Pericardium fibroblast (primary cell): ENCODE data around the gene ZCCHC10. TPM values are rescaled to one million over a fixed set of nuclear protein-coding genes. Genes with fewer than 3 reads are reported as not detected.

Experiments
- total RNA-seq: library from RNA; depleted of rRNA; stranded (reverse); fragments of >200 nt; gene quantifications from 2 replicates; pipeline ENCODE4 v1.2.3, GENCODE V29; 2015

ZCCHC10 gene
- total RNA-seq = 12.5 and 65.9 TPM in 2 replicates

GRCh38 chr5:133025804-133026663 lies at the start of gene ZCCHC10:
TSS of gene ZCCHC10 (minus strand) at chr5:133026549. CDS start at chr5:133026537, 12 bp downstream.

GRCh38 chr5:133051542-133052316 lies 25.4 kb upstream of the ZCCHC10 start, which contains the start of gene HSPA4:
TSS of gene HSPA4 (plus strand) at chr5:133052013. CDS start at chr5:133052251, 238 bp downstream.

GRCh38 chr5:132963171-132964104 lies 62.9 kb downstream of the ZCCHC10 start, which contains the start of gene AFF4:
TSS of gene AFF4 (minus strand) at chr5:132963634. CDS start at chr5:132937189, 26,445 bp downstream.

Other genes starting within 250 kb of the ZCCHC10 start
- gene SEPTIN8, start 249.3 kb downstream of the ZCCHC10 start, total RNA-seq = 21.7 and 44.0 TPM in 2 replicates
- not detected in 2 replicates for gene SOWAHA, start 213.2 kb downstream of the ZCCHC10 start, total RNA-seq
- gene SHROOM1, start 195.9 kb downstream of the ZCCHC10 start, total RNA-seq = 2.6 and 5.3 TPM in 2 replicates
- under 0.01 TPM in 2 replicates for gene GDF9, start 160.1 kb downstream of the ZCCHC10 start, total RNA-seq
- gene UQCRQ, start 159.9 kb downstream of the ZCCHC10 start, total RNA-seq = 113 and 199 TPM in 2 replicates
- gene LEAP2, start 152.9 kb downstream of the ZCCHC10 start, total RNA-seq = not detected in 2 replicates
- gene AFF4, start 62.9 kb downstream of the ZCCHC10 start, total RNA-seq = 32.4 and 41.3 TPM in 2 replicates
- gene HSPA4, start 25.5 kb upstream of the ZCCHC10 start, total RNA-seq = 58.6 and 63.4 TPM in 2 replicates